Neural progenitor cell (in vitro differentiated cells): ENCODE measurements around the gene TM9SF2. TPM values are rescaled to one million over a fixed set of nuclear protein-coding genes. Genes with fewer than 3 reads are reported as not detected.

ENCODE experiments used
- DNase-seq: peaks from one replicate; pipeline ENCODE4 v3.0.0-alpha.2; 2016; ENCODE audit warnings: low spot score
- H2AFZ ChIP-seq: fragments of 200-600 bp; sonication (generic); replicated peaks from 2 replicates; pipeline ENCODE4 v1.6.1; 2016; ENCODE audit warnings: antibody characterized with exemption
- H3F3A ChIP-seq: fragments of 200-600 bp; sonication (generic); 2 replicates; pipeline ENCODE4 v1.6.1; 2016; ENCODE audit warnings: antibody characterized with exemption, low read depth
- H3K27ac ChIP-seq: fragments of 200-600 bp; sonication (generic); 2 replicates; pipeline ENCODE4 v1.5.1; 2016; ENCODE audit warnings: mild to moderate bottlenecking
- H3K27me3 ChIP-seq: fragments of 200-600 bp; sonication (generic); 2 replicates; pipeline ENCODE4 v1.6.1; 2016; ENCODE audit warnings: mild to moderate bottlenecking, moderate library complexity
- H3K36me3 ChIP-seq: fragments of 200-600 bp; sonication (generic); 2 replicates; pipeline ENCODE4 v1.5.1; 2016
- H3K4me1 ChIP-seq: fragments of 200-600 bp; sonication (generic); 2 replicates; pipeline ENCODE4 v1.6.1; 2016; ENCODE audit warnings: mixed run types
- H3K4me2 ChIP-seq: fragments of 200-600 bp; sonication (generic); 2 replicates; pipeline ENCODE4 v1.6.1; 2016
- H3K4me3 ChIP-seq: fragments of 200-600 bp; sonication (generic); 2 replicates; pipeline ENCODE4 v1.5.1; 2016
- H3K79me2 ChIP-seq: fragments of 200-600 bp; sonication (generic); 2 replicates; pipeline ENCODE4 v1.6.1; 2016; ENCODE audit warnings: low read depth
- H3K9ac ChIP-seq: fragments of 200-600 bp; sonication (generic); 2 replicates; pipeline ENCODE4 v1.6.1; 2016
- H3K9me3 ChIP-seq: fragments of 200-600 bp; sonication (generic); 2 replicates; pipeline ENCODE4 v1.5.1; 2016; ENCODE audit warnings: low read depth
- H4K20me1 ChIP-seq: fragments of 200-600 bp; sonication (generic); 2 replicates; pipeline ENCODE4 v1.6.1; 2016; ENCODE audit warnings: low read depth
- H3K27ac Mint-ChIP-seq: 3 replicates; pipeline ENCODE4 v1.8.0; 2021; ENCODE audit warnings: mixed read lengths
- H3K27me3 Mint-ChIP-seq: 2 replicates; pipeline ENCODE4 v1.8.0; 2022; ENCODE audit warnings: low read depth, mild to moderate bottlenecking, inconsistent platforms, moderate library complexity, mixed read lengths; ENCODE audit not compliant: insufficient read depth
- H3K36me3 Mint-ChIP-seq: 3 replicates; pipeline ENCODE4 v1.8.0; 2021; ENCODE audit warnings: mixed read lengths
- H3K4me1 Mint-ChIP-seq: 3 replicates; pipeline ENCODE4 v1.8.0; 2021; ENCODE audit warnings: mixed read lengths
- H3K4me3 Mint-ChIP-seq: 3 replicates; pipeline ENCODE4 v1.8.0; 2021; ENCODE audit warnings: mild to moderate bottlenecking, moderate library complexity, mixed read lengths
- H3K9me3 Mint-ChIP-seq: 3 replicates; pipeline ENCODE4 v1.8.0; 2020; ENCODE audit warnings: mixed read lengths
- EZH2 ChIP-seq: fragments of 200-600 bp; sonication (generic); IDR thresholded peaks from 2 replicates; pipeline ENCODE4 v1.6.1; 2017; ENCODE audit warnings: antibody characterized with exemption, mild to moderate bottlenecking, moderate library complexity
- EZH2phosphoT487 ChIP-seq: fragments of 200-600 bp; sonication (generic); IDR thresholded peaks from 2 replicates; pipeline ENCODE4 v1.6.1; 2017; ENCODE audit warnings: antibody characterized with exemption
- total RNA-seq: library from RNA; depleted of rRNA; stranded (reverse); fragments of >200 nt; gene quantifications from 2 replicates; pipeline ENCODE4 v1.2.3, GENCODE V29; 2015; ENCODE audit warnings: low replicate concordance
- TF ChIP-seq, protein P1 (sequence below): fragments of 200-600 bp; sonication (generic); IDR thresholded peaks from 2 replicates; pipeline ENCODE4 v1.5.1; 2017; ENCODE audit warnings: antibody characterized with exemption, mild to moderate bottlenecking

TM9SF2 gene
- total RNA-seq, 1 donor from 2014 or later: 128 TPM

DNA sequence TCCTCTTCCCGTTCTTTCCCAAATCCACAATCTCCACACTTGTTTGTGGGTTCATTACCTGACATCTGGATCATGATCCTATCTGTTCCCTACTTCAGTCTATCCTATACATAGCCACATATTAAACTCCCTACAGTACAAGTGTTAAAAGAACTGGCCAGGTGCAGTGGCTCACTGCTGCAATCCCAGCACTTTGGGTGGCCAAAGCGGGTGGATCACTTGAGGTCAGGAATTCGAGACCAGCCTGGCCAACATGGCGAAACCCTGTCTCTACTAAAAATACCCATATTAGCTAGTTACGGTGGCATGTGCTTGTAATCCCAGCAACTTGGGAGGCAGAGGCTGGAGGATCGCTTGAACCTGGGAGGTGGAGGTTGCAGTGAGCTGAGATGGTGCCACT, 88.3 kb downstream of the TM9SF2 start:
- Histone ChIP-seq H3K4me3 (no peak overlapping the region), H3K4me1 (no peaks in the 10 kb centered on the region), H3K27ac (no peak overlapping the region), H3K27me3 (no peaks in the 10 kb centered on the region), H3K9ac (no peak overlapping the region), H3K9me3 (no peaks in the 10 kb centered on the region), H3K4me2 (no peak overlapping the region), H3K36me3 (no peaks in the 10 kb centered on the region), H2AFZ (no peak overlapping the region), H4K20me1 (no peaks in the 10 kb centered on the region), H3F3A (no peaks in the 10 kb centered on the region), H3K79me2 (no peaks in the 10 kb centered on the region)
- Mint-ChIP-seq H3K9me3 (peaks cover 2% of the 10 kb centered on the region), H3K27ac (no peak overlapping the region), H3K36me3 (no peaks in the 10 kb centered on the region), H3K4me3 (no peak overlapping the region), H3K27me3 (no peaks in the 10 kb centered on the region), H3K4me1 (no peaks in the 10 kb centered on the region)
- no peak for DNase-seq
- TF ChIP-seq EZH2 (no peak), EZH2phosphoT487 (no peak)
- TF ChIP-seq, protein P1, sequence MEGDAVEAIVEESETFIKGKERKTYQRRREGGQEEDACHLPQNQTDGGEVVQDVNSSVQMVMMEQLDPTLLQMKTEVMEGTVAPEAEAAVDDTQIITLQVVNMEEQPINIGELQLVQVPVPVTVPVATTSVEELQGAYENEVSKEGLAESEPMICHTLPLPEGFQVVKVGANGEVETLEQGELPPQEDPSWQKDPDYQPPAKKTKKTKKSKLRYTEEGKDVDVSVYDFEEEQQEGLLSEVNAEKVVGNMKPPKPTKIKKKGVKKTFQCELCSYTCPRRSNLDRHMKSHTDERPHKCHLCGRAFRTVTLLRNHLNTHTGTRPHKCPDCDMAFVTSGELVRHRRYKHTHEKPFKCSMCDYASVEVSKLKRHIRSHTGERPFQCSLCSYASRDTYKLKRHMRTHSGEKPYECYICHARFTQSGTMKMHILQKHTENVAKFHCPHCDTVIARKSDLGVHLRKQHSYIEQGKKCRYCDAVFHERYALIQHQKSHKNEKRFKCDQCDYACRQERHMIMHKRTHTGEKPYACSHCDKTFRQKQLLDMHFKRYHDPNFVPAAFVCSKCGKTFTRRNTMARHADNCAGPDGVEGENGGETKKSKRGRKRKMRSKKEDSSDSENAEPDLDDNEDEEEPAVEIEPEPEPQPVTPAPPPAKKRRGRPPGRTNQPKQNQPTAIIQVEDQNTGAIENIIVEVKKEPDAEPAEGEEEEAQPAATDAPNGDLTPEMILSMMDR: no peak

DNA sequence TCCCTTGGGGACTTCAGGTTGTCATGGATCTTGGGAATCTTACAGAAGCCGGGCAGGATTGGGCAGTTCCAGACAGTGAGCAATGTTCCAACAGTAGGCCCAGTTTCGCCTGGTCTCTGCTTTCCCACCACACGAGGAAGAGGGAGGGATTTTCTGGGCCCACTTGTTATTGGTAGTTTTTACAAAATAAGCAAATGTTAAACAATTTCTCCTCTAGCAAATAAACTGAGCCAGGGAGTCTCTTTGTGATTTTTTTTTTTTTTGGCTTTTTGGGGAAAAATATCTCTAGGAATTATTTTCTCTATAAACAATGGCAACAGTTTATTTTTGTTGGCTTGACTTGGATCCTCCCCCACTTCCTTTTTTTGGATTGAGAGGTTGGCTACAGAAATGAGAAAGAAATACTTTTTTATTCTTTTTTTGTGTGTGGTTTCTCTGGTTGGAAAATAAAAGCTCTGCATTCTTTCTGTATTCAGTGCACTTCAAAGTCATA, 89.3 kb downstream of the TM9SF2 start:
- no peak for DNase-seq
- H3K27me3 ChIP-seq: no peaks in the 10 kb centered on the region
- Mint-ChIP-seq H3K27ac (no peak overlapping the region), H3K9me3 (peaks cover 2% of the 10 kb centered on the region), H3K4me3 (no peak overlapping the region), H3K4me1 (peaks cover 2% of the 10 kb centered on the region), H3K27me3 (peaks cover 2% of the 10 kb centered on the region), H3K36me3 (no peaks in the 10 kb centered on the region)
- H3K4me2 ChIP-seq: no peak overlapping the region
- H3F3A ChIP-seq: no peaks in the 10 kb centered on the region
- H3K4me3 ChIP-seq: no peak overlapping the region
- H3K4me1 ChIP-seq: no peaks in the 10 kb centered on the region
- no peak overlapping the region for H3K27ac ChIP-seq
- H3K9ac ChIP-seq: no peak overlapping the region
- TF ChIP-seq EZH2phosphoT487 (no peak), EZH2 (no peak)
- TF ChIP-seq, protein P1: no peak
- H4K20me1 ChIP-seq: no peaks in the 10 kb centered on the region
- H3K9me3 ChIP-seq: no peaks in the 10 kb centered on the region
- H2AFZ ChIP-seq: peak overlapping the region; percentile 57
- H3K79me2 ChIP-seq: no peaks in the 10 kb centered on the region
- no peaks in the 10 kb centered on the region for H3K36me3 ChIP-seq

DNA sequence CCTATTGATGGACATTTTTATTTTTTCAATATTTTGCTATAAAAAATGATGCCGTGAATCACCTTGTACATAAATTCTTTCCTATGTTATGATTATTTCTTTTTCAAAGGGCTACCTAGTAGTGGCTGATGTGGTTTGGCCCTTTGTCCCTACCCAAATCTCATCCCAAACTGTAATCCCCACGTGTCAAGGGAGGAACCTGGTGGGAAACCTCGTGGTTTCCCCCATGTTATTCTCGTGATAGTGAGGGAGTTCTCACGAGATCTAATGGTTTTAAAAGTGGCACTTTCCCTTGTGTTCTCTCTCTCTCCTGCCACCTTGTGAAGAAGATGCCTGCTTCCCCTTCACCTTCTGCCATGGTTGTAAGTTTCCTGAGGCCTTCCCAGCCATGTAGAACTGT, 94.9 kb downstream of the TM9SF2 start:
- no peaks in the 10 kb centered on the region for H3K27me3 ChIP-seq
- H3K4me1 ChIP-seq: peaks cover 8% of the 10 kb centered on the region
- peaks cover 6% of the 10 kb centered on the region for H3K27me3 Mint-ChIP-seq
- TF ChIP-seq EZH2phosphoT487: no peak
- TF ChIP-seq EZH2: no peak
- TF ChIP-seq, protein P1: no peak
- peaks cover 7% of the 10 kb centered on the region for H3F3A ChIP-seq
- H3K9me3 Mint-ChIP-seq: no peaks in the 10 kb centered on the region
- no peak overlapping the region for H3K4me2 ChIP-seq
- DNase-seq: no peak
- no peak overlapping the region for H3K4me3 ChIP-seq
- H3K27ac ChIP-seq: no peak overlapping the region
- H4K20me1 ChIP-seq: no peaks in the 10 kb centered on the region
- H3K4me3 Mint-ChIP-seq: no peak overlapping the region
- H2AFZ ChIP-seq: no peak overlapping the region
- no peaks in the 10 kb centered on the region for H3K36me3 ChIP-seq
- no peaks in the 10 kb centered on the region for H3K79me2 ChIP-seq
- peaks cover 17% of the 10 kb centered on the region for H3K4me1 Mint-ChIP-seq
- H3K36me3 Mint-ChIP-seq: no peaks in the 10 kb centered on the region
- H3K9me3 ChIP-seq: no peaks in the 10 kb centered on the region
- H3K9ac ChIP-seq: no peak overlapping the region
- H3K27ac Mint-ChIP-seq: no peak overlapping the region
